HEK293 (cell line): Measurements from ENCODE around the gene ECT2.
"Not testable (repeated sequence)": the region's sequence is repeated elsewhere in the genome, so short reads cannot be mapped to it uniquely, and the experiment has no call there.

Experiments used
- CTCF ChIA-PET: fragments of 350-600 bp; formaldehyde crosslinking; extraction: SDS; loops from one replicate; lab custom pipeline; 2021; ENCODE audit warnings: antibody characterized with exemption; lab: Yijun Ruan, JAX
- POLR2A ChIA-PET: fragments of 300-600 bp; formaldehyde crosslinking; extraction: SDS; loops from one replicate; lab custom pipeline; 2020; ENCODE audit warnings: antibody characterized with exemption, inconsistent platforms; lab: Yijun Ruan, JAX
- H3K27ac ChIP-seq: fragments of 200-500 bp; sonication (Bioruptor generic); 2 replicates; pipeline ENCODE4 v1.5.1; 2014; ENCODE audit warnings: low read depth, low read length, control low read depth, inconsistent platforms; ENCODE audit errors: extremely low read depth
- H3K36me3 ChIP-seq, 2 experiments: fragments of 200-500 bp in 1 of 2; sonication (Bioruptor generic) in 1 of 2; 1 replicate in 1 of 2; 2 replicates in 1 of 2; pipeline ENCODE4 v1.5.1; 2014 to 2017; ENCODE audit warnings: inconsistent platforms in 2 of 2, low read length in 2 of 2; ENCODE audit not compliant: control insufficient read depth in 2 of 2, insufficient read depth in 1 of 2
- H3K4me1 ChIP-seq: fragments of 200-500 bp; sonication (Bioruptor generic); 2 replicates; pipeline ENCODE4 v1.5.1; 2014; ENCODE audit warnings: mild to moderate bottlenecking, low read length, inconsistent platforms; ENCODE audit not compliant: control insufficient read depth, insufficient read depth
- H3K4me3 ChIP-seq: 2 replicates; pipeline ENCODE4 v1.5.1; 2011; ENCODE audit warnings: low read depth, mild to moderate bottlenecking, control low read depth, low read length, moderate library complexity
- H3K9me3 ChIP-seq: fragments of 200-500 bp; sonication (Bioruptor generic); 2 replicates; pipeline ENCODE4 v1.5.1; 2014; ENCODE audit warnings: low read depth, low read length, inconsistent platforms; ENCODE audit not compliant: control insufficient read depth, insufficient read depth
- SP2 ChIP-seq: fragments of 450-650 bp; formaldehyde crosslinking; IDR thresholded peaks from 2 replicates; pipeline ENCODE4 v1.5.1; 2016; ENCODE audit warnings: missing biosample characterization, missing genetic modification characterization
- TRIM28 ChIP-seq: IDR thresholded peaks from 2 replicates; pipeline ENCODE4 v1.6.1; 2011; ENCODE audit warnings: low read length, control low read depth, borderline replicate concordance
- ZBTB7A ChIP-seq: fragments of 450-650 bp; formaldehyde crosslinking; IDR thresholded peaks from 2 replicates; pipeline ENCODE4 v1.5.1; 2016; ENCODE audit warnings: low read depth, missing biosample characterization, missing genetic modification characterization
- ZBTB8A ChIP-seq: fragments of 450-650 bp; formaldehyde crosslinking; IDR thresholded peaks from 2 replicates; pipeline ENCODE4 v1.5.1; 2016; ENCODE audit warnings: missing biosample characterization, missing genetic modification characterization
- ZFP41 ChIP-seq: fragments of 450-650 bp; formaldehyde crosslinking; IDR thresholded peaks from 2 replicates; pipeline ENCODE4 v1.5.1; 2016; ENCODE audit warnings: missing biosample characterization, missing genetic modification characterization, borderline replicate concordance
- ZNF140 ChIP-seq: fragments of 450-650 bp; formaldehyde crosslinking; IDR thresholded peaks from 2 replicates; pipeline ENCODE4 v1.5.1; 2016; ENCODE audit warnings: missing biosample characterization, missing genetic modification characterization
- ZNF16 ChIP-seq: fragments of 450-650 bp; formaldehyde crosslinking; IDR thresholded peaks from 2 replicates; pipeline ENCODE4 v1.5.1; 2016; ENCODE audit warnings: low read depth, missing biosample characterization, missing genetic modification characterization
- ZNF174 ChIP-seq: fragments of 450-650 bp; formaldehyde crosslinking; IDR thresholded peaks from 2 replicates; pipeline ENCODE4 v1.5.0; 2017; ENCODE audit warnings: missing biosample characterization, mild to moderate bottlenecking, missing genetic modification characterization
- ZNF175 ChIP-seq: fragments of 450-650 bp; formaldehyde crosslinking; IDR thresholded peaks from 2 replicates; pipeline ENCODE4 v1.5.1; 2016; ENCODE audit warnings: missing biosample characterization, missing genetic modification characterization
- ZNF19 ChIP-seq: fragments of 450-650 bp; formaldehyde crosslinking; IDR thresholded peaks from 2 replicates; pipeline ENCODE4; 2016; ENCODE audit warnings: missing biosample characterization, missing genetic modification characterization, low read depth
- ZNF302 ChIP-seq: fragments of 450-650 bp; formaldehyde crosslinking; IDR thresholded peaks from 2 replicates; pipeline ENCODE4 v1.5.1; 2016; ENCODE audit warnings: missing biosample characterization, missing genetic modification characterization, low read depth
- ZNF394 ChIP-seq: fragments of 450-650 bp; formaldehyde crosslinking; IDR thresholded peaks from 2 replicates; pipeline ENCODE4 v1.5.1; 2016; ENCODE audit warnings: missing biosample characterization, missing genetic modification characterization, mild to moderate bottlenecking, moderate library complexity, borderline replicate concordance
- ZNF473 ChIP-seq: fragments of 450-650 bp; formaldehyde crosslinking; IDR thresholded peaks from 2 replicates; pipeline ENCODE4 v1.5.1; 2017; ENCODE audit warnings: missing biosample characterization, missing genetic modification characterization
- ZNF510 ChIP-seq: fragments of 450-650 bp; formaldehyde crosslinking; IDR thresholded peaks from 2 replicates; pipeline ENCODE4 v1.5.1; 2018; ENCODE audit warnings: mild to moderate bottlenecking, missing genetic modification characterization, missing biosample characterization; ENCODE audit not compliant: insufficient replicate concordance
- ZNF664 ChIP-seq: fragments of 450-650 bp; formaldehyde crosslinking; IDR thresholded peaks from 2 replicates; pipeline ENCODE4 v1.5.1; 2016; ENCODE audit warnings: missing biosample characterization, missing genetic modification characterization
- ZNF768 ChIP-seq: fragments of 450-650 bp; formaldehyde crosslinking; IDR thresholded peaks from 2 replicates; pipeline ENCODE4 v1.5.1; 2018; ENCODE audit warnings: missing biosample characterization, mild to moderate bottlenecking, missing genetic modification characterization
- ZNF837 ChIP-seq: fragments of 450-650 bp; formaldehyde crosslinking; IDR thresholded peaks from 2 replicates; pipeline ENCODE4 v1.5.1; 2016; ENCODE audit warnings: missing biosample characterization, missing genetic modification characterization
- TF ChIP-seq, protein P1 (sequence below): fragments of 450-650 bp; formaldehyde crosslinking; IDR thresholded peaks from 2 replicates; pipeline ENCODE4 v1.5.1; 2016; ENCODE audit warnings: missing biosample characterization, missing genetic modification characterization, borderline replicate concordance
- TF ChIP-seq, protein P2 (sequence below): fragments of 450-650 bp; formaldehyde crosslinking; IDR thresholded peaks from 2 replicates; pipeline ENCODE4 v1.5.1; 2016; ENCODE audit warnings: missing biosample characterization, missing genetic modification characterization, borderline replicate concordance
- TF ChIP-seq, protein P3 (sequence below): fragments of 450-650 bp; formaldehyde crosslinking; IDR thresholded peaks from 2 replicates; pipeline ENCODE4 v1.5.1; 2016; ENCODE audit warnings: missing biosample characterization, missing genetic modification characterization
- TF ChIP-seq, protein P4 (sequence below): fragments of 450-650 bp; formaldehyde crosslinking; IDR thresholded peaks from 2 replicates; pipeline ENCODE4; 2016; ENCODE audit warnings: missing biosample characterization, missing genetic modification characterization
- TF ChIP-seq, protein P5 (sequence below): fragments of 450-650 bp; formaldehyde crosslinking; IDR thresholded peaks from 2 replicates; pipeline ENCODE4 v1.5.1; 2016; ENCODE audit warnings: missing biosample characterization, missing genetic modification characterization
- TF ChIP-seq, protein P6 (sequence below): IDR thresholded peaks from 2 replicates; pipeline ENCODE4 v1.6.1; 2011; ENCODE audit warnings: mild to moderate bottlenecking, low read depth, low read length, borderline replicate concordance

The ECT2 gene

DNA sequence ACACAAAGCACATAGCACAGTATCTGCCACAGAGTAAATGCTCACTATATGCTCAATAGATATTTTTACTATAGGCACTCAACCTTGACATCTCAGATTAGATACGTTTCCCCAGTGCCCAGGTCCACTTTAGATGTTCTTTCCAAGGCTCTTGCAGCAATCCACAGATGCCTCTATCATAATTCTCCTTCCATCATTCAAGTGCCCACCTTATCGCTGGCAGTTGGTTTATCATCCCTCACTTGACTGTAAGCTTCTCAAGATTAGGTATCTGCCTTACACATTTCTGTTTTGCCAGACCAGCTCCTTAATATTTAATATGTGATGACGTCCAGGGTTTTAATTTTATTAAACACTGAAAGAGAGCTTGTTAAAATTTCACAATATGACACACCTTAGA is 48.3 kb upstream of the ECT2 start (continued):
- TF ChIP-seq, protein P1, sequence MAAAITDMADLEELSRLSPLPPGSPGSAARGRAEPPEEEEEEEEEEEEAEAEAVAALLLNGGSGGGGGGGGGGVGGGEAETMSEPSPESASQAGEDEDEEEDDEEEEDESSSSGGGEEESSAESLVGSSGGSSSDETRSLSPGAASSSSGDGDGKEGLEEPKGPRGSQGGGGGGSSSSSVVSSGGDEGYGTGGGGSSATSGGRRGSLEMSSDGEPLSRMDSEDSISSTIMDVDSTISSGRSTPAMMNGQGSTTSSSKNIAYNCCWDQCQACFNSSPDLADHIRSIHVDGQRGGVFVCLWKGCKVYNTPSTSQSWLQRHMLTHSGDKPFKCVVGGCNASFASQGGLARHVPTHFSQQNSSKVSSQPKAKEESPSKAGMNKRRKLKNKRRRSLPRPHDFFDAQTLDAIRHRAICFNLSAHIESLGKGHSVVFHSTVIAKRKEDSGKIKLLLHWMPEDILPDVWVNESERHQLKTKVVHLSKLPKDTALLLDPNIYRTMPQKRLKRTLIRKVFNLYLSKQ (tag by site-specific recombination): no peak
- TF ChIP-seq ZNF175 (tag by site-specific recombination) (no peak), ZNF16 (tag by site-specific recombination) (no peak), SP2 (tag by site-specific recombination) (no peak), ZNF140 (tag by site-specific recombination) (no peak), ZBTB7A (tag by site-specific recombination) (no peak), ZNF768 (tag by site-specific recombination) (no peak), ZNF302 (tag by site-specific recombination) (no peak)
- TF ChIP-seq, protein P2, sequence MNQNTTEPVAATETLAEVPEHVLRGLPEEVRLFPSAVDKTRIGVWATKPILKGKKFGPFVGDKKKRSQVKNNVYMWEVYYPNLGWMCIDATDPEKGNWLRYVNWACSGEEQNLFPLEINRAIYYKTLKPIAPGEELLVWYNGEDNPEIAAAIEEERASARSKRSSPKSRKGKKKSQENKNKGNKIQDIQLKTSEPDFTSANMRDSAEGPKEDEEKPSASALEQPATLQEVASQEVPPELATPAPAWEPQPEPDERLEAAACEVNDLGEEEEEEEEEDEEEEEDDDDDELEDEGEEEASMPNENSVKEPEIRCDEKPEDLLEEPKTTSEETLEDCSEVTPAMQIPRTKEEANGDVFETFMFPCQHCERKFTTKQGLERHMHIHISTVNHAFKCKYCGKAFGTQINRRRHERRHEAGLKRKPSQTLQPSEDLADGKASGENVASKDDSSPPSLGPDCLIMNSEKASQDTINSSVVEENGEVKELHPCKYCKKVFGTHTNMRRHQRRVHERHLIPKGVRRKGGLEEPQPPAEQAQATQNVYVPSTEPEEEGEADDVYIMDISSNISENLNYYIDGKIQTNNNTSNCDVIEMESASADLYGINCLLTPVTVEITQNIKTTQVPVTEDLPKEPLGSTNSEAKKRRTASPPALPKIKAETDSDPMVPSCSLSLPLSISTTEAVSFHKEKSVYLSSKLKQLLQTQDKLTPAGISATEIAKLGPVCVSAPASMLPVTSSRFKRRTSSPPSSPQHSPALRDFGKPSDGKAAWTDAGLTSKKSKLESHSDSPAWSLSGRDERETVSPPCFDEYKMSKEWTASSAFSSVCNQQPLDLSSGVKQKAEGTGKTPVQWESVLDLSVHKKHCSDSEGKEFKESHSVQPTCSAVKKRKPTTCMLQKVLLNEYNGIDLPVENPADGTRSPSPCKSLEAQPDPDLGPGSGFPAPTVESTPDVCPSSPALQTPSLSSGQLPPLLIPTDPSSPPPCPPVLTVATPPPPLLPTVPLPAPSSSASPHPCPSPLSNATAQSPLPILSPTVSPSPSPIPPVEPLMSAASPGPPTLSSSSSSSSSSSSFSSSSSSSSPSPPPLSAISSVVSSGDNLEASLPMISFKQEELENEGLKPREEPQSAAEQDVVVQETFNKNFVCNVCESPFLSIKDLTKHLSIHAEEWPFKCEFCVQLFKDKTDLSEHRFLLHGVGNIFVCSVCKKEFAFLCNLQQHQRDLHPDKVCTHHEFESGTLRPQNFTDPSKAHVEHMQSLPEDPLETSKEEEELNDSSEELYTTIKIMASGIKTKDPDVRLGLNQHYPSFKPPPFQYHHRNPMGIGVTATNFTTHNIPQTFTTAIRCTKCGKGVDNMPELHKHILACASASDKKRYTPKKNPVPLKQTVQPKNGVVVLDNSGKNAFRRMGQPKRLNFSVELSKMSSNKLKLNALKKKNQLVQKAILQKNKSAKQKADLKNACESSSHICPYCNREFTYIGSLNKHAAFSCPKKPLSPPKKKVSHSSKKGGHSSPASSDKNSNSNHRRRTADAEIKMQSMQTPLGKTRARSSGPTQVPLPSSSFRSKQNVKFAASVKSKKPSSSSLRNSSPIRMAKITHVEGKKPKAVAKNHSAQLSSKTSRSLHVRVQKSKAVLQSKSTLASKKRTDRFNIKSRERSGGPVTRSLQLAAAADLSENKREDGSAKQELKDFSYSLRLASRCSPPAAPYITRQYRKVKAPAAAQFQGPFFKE: no peak
- TF ChIP-seq, protein P3, sequence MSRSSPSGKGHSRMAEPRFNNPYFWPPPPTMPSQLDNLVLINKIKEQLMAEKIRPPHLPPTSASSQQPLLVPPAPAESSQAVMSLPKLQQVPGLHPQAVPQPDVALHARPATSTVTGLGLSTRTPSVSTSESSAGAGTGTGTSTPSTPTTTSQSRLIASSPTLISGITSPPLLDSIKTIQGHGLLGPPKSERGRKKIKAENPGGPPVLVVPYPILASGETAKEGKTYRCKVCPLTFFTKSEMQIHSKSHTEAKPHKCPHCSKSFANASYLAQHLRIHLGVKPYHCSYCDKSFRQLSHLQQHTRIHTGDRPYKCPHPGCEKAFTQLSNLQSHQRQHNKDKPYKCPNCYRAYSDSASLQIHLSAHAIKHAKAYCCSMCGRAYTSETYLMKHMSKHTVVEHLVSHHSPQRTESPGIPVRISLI: no peak
- TF ChIP-seq, protein P4, sequence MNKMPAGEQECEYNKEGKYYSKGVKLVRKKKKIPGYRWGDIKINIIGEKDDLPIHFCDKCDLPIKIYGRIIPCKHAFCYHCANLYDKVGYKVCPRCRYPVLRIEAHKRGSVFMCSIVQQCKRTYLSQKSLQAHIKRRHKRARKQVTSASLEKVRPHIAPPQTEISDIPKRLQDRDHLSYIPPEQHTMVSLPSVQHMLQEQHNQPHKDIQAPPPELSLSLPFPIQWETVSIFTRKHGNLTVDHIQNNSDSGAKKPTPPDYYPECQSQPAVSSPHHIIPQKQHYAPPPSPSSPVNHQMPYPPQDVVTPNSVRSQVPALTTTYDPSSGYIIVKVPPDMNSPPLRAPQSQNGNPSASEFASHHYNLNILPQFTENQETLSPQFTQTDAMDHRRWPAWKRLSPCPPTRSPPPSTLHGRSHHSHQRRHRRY (tag by site-specific recombination): no peak

DNA sequence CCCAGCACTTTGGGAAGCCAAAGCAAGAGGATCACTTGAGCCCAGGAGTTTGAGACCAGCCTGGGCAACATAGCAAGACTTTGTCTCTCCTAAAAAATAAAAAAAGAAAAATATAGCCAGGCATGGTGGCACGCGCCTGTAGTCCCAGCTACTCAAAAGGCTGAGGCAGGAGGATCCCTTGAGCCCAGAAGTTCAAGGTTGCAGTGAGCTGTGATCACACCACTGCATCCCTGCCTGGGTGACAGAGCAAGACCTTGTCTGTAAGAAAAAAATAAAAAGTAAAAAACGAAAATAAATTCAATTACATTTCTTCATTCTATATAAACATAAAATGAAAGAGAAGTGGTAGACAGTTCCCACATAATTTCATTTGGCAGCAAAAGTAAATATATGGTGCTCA is 47.8 kb upstream of the ECT2 start:
- H3K9me3 ChIP-seq, H3K4me3 ChIP-seq, H3K4me1 ChIP-seq, H3K27ac ChIP-seq, POLR2A ChIA-PET, H3K36me3 ChIP-seq: not testable (repeated sequence)
- CTCF ChIA-PET: interaction anchor here (2.3 kb wide), 1 partner anchor 8 kb away, joined by 7 read pairs; the partner anchor contains the start of gene NCEH1

DNA sequence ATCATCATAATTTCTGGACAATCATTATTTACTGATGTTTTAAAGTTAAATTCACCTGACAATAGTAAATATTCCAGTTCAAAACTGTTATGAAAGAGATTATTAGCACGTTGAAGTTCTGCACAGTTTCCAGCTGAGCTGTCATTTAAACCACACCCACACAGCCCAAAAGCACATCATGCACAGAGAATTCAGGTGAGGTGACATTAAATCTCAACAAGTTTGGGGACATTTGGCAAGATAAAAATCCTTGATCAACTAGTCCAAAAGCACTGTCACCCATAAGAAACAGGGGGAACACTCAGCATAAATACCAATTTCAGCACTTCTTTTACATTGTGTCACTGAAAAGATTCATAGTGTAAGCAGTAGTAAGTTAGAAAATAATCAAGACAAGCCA is 46.5 kb upstream of the ECT2 start:
- H3K9me3 ChIP-seq: no peaks in the 10 kb centered on the region
- H3K4me3 ChIP-seq: no peak overlapping the region
- no peaks in the 10 kb centered on the region for H3K36me3 ChIP-seq
- CTCF ChIA-PET: interaction anchor here (2.5 kb wide), 1 partner anchor 31 kb away, joined by 9 read pairs; no protein-coding TSS in a partner anchor
- POLR2A ChIA-PET: interaction anchor here (1.2 kb wide), 1 partner anchor 46 kb away, joined by 3 read pairs; the partner anchor contains the start of gene ECT2
- no peaks in the 10 kb centered on the region for H3K4me1 ChIP-seq
- H3K27ac ChIP-seq: no peak overlapping the region
- TF ChIP-seq ZNF837 (tag by site-specific recombination) (no peak), ZNF664 (tag by site-specific recombination) (no peak), ZNF510 (tag by site-specific recombination) (no peak), ZNF394 (tag by site-specific recombination) (no peak), ZNF174 (tag by site-specific recombination) (no peak), ZFP41 (tag by site-specific recombination) (no peak), ZNF19 (tag by site-specific recombination) (no peak), ZNF473 (no peak), ZBTB8A (no peak), TRIM28 (no peak)
- TF ChIP-seq, protein P5, sequence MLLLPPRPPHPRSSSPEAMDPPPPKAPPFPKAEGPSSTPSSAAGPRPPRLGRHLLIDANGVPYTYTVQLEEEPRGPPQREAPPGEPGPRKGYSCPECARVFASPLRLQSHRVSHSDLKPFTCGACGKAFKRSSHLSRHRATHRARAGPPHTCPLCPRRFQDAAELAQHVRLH (tag by site-specific recombination): no peak
- TF ChIP-seq, protein P6, sequence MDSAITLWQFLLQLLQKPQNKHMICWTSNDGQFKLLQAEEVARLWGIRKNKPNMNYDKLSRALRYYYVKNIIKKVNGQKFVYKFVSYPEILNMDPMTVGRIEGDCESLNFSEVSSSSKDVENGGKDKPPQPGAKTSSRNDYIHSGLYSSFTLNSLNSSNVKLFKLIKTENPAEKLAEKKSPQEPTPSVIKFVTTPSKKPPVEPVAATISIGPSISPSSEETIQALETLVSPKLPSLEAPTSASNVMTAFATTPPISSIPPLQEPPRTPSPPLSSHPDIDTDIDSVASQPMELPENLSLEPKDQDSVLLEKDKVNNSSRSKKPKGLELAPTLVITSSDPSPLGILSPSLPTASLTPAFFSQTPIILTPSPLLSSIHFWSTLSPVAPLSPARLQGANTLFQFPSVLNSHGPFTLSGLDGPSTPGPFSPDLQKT: no peak
